PFSK-1 (cell line): Measurements from ENCODE around the gene OR10A2.

Experiments
- FOXP2 ChIP-seq: optimal IDR thresholded peaks from 2 replicates; pipeline ENCODE3; 2011; ENCODE audit warnings: borderline replicate concordance, control low read depth, inconsistent platforms; ENCODE audit not compliant: insufficient read depth; ENCODE audit errors: extremely low read length, extremely low read depth
- POLR2AphosphoS5 ChIP-seq: IDR thresholded peaks from 2 replicates; pipeline ENCODE4 v1.6.1; 2012; ENCODE audit warnings: low read depth, mild to moderate bottlenecking, control low read depth, low read length, moderate library complexity
- SIN3A ChIP-seq: IDR thresholded peaks from 2 replicates; pipeline ENCODE4 v1.6.1; 2012; ENCODE audit warnings: mild to moderate bottlenecking, low read length, moderate library complexity, borderline replicate concordance; ENCODE audit not compliant: insufficient read depth
- TAF1 ChIP-seq: IDR thresholded peaks from 2 replicates; pipeline ENCODE4 v1.6.1; 2012; ENCODE audit warnings: low read length, control low read depth, borderline replicate concordance; ENCODE audit not compliant: insufficient read depth
- TF ChIP-seq, protein P1 (sequence below), 2 experiments: IDR thresholded peaks; 2 replicates each; pipeline versions ENCODE4 v1.6.1 to v1.8.0; 2011 to 2012; ENCODE audit warnings: low read depth in 2 of 2, low read length in 2 of 2, control low read depth in 1 of 2, inconsistent platforms in 1 of 2, mild to moderate bottlenecking in 1 of 2, moderate library complexity in 1 of 2; ENCODE audit not compliant: insufficient read depth in 1 of 2

The OR10A2 gene

DNA sequence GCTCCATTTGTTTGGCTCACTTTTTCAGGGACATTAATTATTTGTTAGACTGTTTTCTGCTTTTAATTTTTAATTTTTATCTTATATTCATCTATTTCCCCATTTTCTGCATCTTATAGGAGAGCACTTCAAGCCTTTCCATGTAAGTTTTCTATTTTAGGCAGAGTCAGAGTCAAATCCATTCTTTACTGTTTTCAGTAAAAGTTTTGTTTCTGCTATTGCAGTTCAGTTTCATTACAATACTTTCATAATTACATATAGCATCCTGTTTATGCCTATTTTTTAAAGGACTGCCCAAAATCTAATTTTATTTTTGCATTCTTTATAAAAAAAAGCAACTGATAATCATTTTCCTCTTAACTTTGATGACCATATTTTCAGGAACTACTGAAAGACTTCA, 21.2 kb upstream of the OR10A2 start:
- TF ChIP-seq SIN3A, result no peak
- TF ChIP-seq, protein P1, sequence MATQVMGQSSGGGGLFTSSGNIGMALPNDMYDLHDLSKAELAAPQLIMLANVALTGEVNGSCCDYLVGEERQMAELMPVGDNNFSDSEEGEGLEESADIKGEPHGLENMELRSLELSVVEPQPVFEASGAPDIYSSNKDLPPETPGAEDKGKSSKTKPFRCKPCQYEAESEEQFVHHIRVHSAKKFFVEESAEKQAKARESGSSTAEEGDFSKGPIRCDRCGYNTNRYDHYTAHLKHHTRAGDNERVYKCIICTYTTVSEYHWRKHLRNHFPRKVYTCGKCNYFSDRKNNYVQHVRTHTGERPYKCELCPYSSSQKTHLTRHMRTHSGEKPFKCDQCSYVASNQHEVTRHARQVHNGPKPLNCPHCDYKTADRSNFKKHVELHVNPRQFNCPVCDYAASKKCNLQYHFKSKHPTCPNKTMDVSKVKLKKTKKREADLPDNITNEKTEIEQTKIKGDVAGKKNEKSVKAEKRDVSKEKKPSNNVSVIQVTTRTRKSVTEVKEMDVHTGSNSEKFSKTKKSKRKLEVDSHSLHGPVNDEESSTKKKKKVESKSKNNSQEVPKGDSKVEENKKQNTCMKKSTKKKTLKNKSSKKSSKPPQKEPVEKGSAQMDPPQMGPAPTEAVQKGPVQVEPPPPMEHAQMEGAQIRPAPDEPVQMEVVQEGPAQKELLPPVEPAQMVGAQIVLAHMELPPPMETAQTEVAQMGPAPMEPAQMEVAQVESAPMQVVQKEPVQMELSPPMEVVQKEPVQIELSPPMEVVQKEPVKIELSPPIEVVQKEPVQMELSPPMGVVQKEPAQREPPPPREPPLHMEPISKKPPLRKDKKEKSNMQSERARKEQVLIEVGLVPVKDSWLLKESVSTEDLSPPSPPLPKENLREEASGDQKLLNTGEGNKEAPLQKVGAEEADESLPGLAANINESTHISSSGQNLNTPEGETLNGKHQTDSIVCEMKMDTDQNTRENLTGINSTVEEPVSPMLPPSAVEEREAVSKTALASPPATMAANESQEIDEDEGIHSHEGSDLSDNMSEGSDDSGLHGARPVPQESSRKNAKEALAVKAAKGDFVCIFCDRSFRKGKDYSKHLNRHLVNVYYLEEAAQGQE (IDR thresholded peaks at IDR 0.05; ENCODE audit: insufficient read depth in 1 of 2, low read depth in 2 of 2, low read length in 2 of 2), result no peak
- no peak for TF ChIP-seq TAF1
- no peak for TF ChIP-seq FOXP2
- TF ChIP-seq POLR2AphosphoS5, result no peak

DNA sequence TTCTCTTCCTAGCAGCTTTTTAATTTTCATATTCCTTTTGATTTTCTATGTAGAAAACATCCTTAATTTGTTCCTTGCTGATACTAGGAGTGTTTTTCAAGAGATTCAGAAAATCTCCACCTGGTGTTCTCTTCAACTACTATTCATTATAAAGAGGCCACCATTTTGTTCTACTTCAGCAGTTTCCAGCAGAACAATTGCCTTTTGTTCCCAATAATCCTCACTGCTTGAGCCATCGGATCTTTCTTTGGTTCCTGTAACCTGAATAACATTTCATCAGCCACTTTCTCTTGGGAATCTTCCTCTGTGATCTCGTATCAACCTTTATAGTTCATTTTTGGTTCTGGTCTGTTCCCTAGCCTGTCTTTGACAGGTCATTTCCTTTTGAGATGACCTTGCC, 19.2 kb upstream of the OR10A2 start:
- TF ChIP-seq POLR2AphosphoS5, result no peak
- TF ChIP-seq TAF1, result no peak
- TF ChIP-seq SIN3A, result no peak
- no peak for TF ChIP-seq FOXP2
- TF ChIP-seq, protein P1 (IDR thresholded peaks at IDR 0.05; ENCODE audit: insufficient read depth in 1 of 2, low read depth in 2 of 2, low read length in 2 of 2), result no peak

DNA sequence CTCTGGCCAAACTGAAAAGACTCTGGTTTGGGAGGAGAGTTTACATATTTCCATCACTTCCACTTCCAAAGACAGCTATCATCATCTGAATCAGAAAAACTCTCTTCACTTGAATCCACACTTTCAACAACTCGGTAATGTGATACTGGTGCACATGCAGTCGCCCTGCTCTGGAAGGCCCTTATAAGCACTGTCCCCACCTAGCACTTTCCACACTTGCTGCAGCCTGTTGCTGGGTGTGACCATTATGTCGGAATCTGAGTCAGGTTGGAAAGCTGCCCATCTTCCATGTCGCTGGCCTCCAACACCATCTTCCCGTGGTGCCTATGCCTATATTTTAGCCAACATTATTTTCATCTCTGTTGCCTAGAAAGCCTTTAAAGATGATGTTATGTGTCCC, 18.5 kb upstream of the OR10A2 start:
- TF ChIP-seq TAF1 (no peak), FOXP2 (no peak), POLR2AphosphoS5 (no peak), SIN3A (no peak)
- TF ChIP-seq, protein P1 (IDR thresholded peaks at IDR 0.05; ENCODE audit: insufficient read depth in 1 of 2, low read depth in 2 of 2, low read length in 2 of 2), result no peak

DNA sequence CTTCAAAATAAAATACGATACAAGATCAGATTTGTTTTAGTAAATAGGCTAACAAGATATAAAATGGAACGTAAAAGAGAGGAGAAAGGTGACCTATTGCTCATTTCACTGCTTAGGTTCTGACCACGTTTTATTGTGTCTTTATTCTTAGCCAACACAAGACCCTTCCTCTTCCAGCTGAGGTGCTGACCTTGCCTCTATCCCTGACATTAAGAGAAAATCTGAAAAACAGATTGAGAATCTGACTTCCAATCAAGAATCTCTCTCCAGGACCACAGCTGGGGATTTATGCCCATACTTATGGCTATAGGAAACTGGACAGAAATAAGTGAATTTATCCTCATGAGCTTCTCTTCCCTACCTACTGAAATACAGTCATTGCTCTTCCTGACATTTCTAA, 17.5 kb upstream of the OR10A2 start, which contains the start of gene OR10A5:
TSS of gene OR10A5 (plus strand) at position 301 of the 400 bp plus-strand sequence. CDS start at position 301, 0 bp downstream.
- no peak for TF ChIP-seq FOXP2

DNA sequence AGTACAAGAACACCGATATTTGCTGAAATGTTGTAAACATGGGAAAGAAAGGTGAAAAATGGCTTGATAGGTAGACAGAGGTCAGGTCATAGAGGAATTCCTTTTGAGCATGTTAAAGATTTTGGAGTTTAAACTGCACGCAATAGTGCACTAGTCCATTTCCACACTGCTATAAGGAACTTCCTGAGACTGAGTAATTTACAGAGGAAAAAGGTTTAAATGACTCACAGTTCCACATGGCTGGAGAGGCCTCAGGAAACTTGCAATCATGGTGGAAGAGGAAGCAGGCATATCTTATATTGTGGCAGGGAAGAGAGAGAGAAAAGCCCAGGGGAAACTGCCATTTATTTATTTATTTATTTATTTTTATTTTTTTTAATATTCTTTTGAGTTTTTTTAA, 12.3 kb upstream of the OR10A2 start:
- TF ChIP-seq FOXP2, result no peak
- TF ChIP-seq POLR2AphosphoS5, result no peak
- no peak for TF ChIP-seq SIN3A
- no peak for TF ChIP-seq TAF1
- TF ChIP-seq, protein P1 (IDR thresholded peaks at IDR 0.05; ENCODE audit: insufficient read depth in 1 of 2, low read depth in 2 of 2, low read length in 2 of 2), result no peak
